IMR-90 (cell line): ENCODE results near the gene RIOK1.

Experiments used
- MAFK ChIP-seq: IDR thresholded peaks from 2 replicates; pipeline ENCODE4 v1.6.1; 2012; ENCODE audit warnings: low read depth, low read length, improper control_type of control experiment
- POLR2A ChIP-seq: IDR thresholded peaks from 2 replicates; pipeline ENCODE4 v1.6.1; 2012; ENCODE audit warnings: mild to moderate bottlenecking, low read depth, low read length
- TF ChIP-seq, protein P1 (sequence below): conservative IDR thresholded peaks from 2 replicates; pipeline ENCODE4 v1.5.1; 2012; ENCODE audit warnings: mild to moderate bottlenecking, low read depth, low read length, improper control_type of control experiment
- TF ChIP-seq, protein P2 (sequence below): fragments of 150-350 bp; IDR thresholded peaks from 2 replicates; pipeline ENCODE4 v1.6.1; 2017; ENCODE audit warnings: mild to moderate bottlenecking, antibody characterized with exemption, low read length, low read depth

DNA sequence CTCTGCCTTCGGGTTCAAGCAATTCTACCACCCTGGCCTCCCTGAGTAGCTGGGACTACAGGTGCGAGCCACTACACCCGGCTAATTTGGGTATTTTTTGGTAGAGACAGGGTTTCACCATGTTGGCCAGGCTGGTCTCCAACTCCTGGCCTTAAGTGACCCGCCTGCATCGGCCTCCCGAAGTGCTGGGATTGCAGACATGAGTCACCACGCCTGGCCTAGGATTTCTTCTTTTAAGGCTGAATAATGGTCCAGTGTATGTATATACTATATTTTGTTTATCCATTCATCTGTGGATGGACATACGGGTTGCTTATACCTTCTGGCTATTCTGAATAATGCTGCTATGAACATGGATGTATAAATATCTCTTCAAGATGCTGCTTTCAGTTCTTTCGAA, 17.1 kb downstream of the RIOK1 start:
- TF ChIP-seq, protein P1, sequence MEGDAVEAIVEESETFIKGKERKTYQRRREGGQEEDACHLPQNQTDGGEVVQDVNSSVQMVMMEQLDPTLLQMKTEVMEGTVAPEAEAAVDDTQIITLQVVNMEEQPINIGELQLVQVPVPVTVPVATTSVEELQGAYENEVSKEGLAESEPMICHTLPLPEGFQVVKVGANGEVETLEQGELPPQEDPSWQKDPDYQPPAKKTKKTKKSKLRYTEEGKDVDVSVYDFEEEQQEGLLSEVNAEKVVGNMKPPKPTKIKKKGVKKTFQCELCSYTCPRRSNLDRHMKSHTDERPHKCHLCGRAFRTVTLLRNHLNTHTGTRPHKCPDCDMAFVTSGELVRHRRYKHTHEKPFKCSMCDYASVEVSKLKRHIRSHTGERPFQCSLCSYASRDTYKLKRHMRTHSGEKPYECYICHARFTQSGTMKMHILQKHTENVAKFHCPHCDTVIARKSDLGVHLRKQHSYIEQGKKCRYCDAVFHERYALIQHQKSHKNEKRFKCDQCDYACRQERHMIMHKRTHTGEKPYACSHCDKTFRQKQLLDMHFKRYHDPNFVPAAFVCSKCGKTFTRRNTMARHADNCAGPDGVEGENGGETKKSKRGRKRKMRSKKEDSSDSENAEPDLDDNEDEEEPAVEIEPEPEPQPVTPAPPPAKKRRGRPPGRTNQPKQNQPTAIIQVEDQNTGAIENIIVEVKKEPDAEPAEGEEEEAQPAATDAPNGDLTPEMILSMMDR = no peak
- no peak for TF ChIP-seq POLR2A
- no peak for TF ChIP-seq MAFK
- TF ChIP-seq, protein P2, sequence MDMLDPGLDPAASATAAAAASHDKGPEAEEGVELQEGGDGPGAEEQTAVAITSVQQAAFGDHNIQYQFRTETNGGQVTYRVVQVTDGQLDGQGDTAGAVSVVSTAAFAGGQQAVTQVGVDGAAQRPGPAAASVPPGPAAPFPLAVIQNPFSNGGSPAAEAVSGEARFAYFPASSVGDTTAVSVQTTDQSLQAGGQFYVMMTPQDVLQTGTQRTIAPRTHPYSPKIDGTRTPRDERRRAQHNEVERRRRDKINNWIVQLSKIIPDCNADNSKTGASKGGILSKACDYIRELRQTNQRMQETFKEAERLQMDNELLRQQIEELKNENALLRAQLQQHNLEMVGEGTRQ = no peak
